AML-193 (cell line): ENCODE measurements around the gene TRIM46.

Experiments
- DNase-seq, 2 experiments: peaks; one replicate each; lab custom pipeline; 2025; lab: John Stamatoyannopoulos, UW

Gene TRIM46, protein sequence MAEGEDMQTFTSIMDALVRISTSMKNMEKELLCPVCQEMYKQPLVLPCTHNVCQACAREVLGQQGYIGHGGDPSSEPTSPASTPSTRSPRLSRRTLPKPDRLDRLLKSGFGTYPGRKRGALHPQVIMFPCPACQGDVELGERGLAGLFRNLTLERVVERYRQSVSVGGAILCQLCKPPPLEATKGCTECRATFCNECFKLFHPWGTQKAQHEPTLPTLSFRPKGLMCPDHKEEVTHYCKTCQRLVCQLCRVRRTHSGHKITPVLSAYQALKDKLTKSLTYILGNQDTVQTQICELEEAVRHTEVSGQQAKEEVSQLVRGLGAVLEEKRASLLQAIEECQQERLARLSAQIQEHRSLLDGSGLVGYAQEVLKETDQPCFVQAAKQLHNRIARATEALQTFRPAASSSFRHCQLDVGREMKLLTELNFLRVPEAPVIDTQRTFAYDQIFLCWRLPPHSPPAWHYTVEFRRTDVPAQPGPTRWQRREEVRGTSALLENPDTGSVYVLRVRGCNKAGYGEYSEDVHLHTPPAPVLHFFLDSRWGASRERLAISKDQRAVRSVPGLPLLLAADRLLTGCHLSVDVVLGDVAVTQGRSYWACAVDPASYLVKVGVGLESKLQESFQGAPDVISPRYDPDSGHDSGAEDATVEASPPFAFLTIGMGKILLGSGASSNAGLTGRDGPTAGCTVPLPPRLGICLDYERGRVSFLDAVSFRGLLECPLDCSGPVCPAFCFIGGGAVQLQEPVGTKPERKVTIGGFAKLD

DNA sequence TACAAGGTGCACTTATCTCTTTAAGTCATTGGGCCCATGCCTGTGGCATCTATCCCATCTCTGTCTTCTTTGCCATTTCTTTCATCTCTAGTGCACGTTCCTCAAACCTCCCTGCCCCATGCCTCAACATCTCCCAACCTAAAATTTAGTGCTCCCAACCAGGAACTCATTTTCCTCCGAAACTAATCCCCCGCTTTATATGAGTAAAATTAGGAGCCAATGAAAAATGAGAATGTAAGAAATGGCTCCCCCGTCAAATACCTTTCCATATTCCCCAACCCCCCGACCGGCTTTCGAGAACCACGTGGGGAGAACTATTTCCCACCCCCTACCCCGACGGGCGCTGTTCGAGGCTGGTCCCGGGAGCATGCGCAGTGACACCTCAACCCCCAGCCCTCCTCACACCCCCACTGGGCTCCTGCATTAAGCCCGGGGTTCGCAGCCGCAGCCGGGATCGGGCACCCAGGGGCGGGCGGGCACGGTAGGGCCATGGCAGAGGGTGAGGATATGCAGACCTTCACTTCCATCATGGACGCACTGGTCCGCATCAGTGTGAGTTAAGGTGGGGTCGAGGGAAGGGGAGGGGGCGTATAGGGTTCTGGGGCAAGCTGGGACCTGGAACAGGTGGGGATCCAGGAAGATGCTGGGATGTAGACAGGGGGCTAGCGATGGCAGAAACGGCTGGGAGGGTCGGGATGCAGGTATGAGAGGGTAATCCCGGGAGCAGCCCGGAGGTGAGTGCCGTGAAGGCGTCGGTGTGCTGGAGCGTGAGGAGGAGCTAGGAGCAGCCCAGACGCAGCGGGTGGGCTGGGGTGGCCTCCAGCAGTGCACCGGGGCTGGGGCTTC is at the start of gene TRIM46:
Gene TRIM46, plus strand, starts transcription at position 372 of the 846 bp plus-strand sequence. Its CDS starts 118 bp downstream, at position 490.
- no peak for DNase-seq

DNA sequence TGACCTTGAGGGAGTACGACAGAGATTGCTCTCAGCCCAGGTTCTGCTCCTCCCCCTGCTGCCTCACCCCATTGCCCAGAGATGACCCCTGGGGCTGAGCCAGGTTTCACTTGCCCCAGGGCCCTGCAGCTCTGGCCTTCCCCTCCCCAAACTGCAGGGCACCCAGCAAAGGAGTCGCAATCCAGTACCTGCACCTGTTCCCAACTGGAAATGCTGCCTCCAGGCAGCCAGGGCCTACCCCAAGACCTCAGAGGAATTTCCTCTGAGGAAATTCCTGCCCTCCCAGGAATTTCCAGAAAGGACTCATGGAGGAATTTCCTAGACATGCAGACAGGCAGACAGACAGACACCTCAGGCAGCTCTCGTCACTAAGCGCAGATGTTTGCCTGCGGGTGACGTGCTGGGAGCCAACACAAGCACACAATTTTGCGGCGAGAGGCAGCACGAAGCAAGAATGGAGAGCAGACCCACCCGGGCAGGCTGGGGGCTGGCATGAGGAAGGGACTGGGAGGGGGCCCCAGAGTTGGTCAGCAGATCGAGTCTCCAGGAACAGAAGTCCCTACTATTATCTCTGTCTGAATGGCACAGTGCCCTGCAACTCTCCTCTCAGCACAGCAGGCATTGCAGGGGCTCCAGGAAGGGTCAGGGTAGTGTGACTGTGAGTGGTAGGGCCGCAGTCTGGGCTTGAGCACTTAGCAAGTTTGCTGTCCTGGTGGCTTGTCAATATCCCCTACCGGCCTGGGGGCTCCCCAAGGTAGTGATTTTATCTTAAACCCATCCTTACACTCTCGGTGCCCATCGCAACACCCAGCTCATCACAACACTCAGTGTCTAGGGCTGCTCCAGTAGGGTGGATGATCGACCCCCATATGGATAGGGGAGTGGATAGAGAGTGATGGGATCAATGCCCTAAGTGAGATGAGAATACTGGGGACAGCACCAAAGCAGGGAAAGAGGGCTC is 48.9 kb upstream of the TRIM46 start:
- DNase-seq, result no peak

DNA sequence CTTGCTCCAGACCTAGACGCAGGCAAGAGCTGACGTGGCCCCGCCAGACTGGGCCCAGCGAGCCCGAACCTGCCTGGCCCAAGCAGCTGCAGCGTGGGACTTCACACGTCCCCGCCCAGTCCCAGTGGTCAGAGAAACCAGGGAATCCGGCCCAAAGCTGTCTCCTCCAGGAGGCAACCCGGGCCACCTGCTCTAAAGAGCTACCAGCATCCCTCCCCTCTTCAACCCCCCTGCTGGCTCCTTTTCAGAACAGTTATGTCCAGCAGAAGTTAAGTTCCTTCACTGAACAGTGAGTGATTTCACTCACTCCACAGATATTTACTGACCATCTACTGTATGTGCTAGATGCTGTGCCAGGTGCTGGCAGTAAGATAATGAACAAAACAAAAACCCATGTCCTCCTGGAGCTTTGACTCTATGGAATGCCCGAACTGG is 48.1 kb upstream of the TRIM46 start:
- DNase-seq, result no peak

DNA sequence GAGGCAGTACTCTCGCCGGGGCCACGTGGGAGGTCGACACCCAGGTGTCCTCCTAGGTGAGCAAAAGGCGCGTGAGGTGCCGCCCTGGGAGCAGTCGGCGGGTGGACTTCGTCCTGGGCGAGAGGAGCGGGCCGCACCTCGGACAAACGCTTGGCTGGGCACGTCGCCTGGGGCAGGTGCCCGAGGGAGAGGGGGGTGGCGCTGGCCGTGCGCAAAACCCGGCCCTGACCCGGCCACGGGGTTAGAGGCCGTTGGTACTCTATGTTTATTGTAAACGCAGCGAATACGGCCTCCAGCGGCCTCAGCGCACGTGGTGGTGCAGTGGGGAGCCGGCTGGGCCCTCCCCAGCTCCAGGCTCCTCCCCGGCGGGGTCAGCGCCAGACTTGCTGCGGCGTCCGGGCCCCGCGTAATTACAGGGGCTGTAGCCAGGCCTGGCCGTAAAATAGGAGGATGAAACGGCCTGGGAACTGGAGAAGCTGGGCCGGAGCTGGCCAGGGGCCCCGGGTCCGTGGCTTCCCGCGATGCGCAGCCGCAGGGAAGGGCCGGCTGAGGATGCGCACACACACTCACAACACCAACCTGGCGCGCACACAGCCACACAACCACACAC is 47.6 kb upstream of the TRIM46 start:
- no peak for DNase-seq

DNA sequence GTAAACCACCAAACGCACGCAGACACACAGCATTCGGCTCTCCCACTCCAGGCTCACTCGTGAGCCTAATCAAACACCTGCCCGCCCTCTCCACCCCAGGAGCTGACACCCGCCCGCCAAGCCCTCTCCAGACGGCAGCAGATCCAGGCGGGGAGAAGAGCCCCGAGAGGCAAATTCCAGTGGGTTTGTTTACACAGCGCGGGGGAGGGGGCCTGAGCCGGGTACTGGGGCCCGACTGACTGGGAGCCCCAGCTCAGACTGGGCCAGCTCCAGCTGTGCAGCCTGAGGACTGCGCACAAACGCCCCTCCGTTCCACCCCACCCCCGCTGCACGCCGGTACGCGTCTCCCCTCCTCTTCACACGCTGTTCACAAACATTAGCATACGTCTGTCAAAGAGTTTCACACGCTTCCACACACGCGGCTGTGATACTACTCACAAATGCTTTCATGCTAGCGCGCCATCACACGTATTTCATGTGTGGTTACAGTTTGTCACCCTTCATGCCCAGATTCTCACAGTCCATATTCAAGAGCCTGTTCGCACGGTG is 47.0 kb upstream of the TRIM46 start:
- no peak for DNase-seq

DNA sequence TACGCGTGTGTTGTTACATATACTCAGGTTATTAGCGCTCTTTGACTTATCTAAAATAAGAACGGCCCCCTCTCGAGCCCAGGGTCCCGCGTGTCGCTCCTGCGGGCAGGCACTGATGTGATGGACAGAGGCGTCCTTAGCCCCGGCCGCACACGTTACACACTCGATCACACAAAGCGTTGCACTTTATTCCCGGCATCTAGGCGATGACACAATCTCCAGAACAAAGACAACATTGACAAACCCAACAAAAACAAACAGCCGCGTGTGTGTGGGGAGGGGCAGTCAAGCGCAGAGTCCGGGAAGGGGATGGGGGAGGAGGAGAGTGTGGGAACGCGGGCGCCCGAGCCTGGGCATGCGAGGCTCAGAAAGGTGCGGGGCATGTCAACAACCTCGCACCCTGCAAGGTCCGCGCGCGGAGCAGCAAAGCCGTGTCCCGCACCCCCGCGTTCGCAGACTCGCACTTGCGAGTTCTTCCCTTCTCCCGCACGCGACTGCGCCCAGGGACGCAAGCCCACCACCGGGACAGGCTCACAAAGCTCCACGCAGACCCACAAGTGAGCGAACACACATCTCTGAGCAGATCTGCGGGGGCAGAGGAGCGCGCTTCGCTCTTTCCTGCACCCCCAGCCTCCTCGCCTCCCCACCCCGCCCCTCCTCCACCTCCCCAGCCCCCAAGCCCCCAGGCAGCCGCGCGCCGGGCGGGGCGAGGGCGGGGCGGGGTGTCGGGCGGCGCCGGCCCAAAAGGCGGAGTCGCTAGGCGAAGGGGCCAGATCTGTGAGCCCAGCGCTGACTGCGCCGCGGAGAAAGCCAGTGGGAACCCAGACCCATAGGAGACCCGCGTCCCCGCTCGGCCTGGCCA is 46.3 kb upstream of the TRIM46 start, which contains the start of gene EFNA1:
Gene EFNA1, plus strand, starts transcription at position 772 of the 862 bp plus-strand sequence. CDS start 102 bp downstream, outside the sequence.
- DNase-seq, result no peak

DNA sequence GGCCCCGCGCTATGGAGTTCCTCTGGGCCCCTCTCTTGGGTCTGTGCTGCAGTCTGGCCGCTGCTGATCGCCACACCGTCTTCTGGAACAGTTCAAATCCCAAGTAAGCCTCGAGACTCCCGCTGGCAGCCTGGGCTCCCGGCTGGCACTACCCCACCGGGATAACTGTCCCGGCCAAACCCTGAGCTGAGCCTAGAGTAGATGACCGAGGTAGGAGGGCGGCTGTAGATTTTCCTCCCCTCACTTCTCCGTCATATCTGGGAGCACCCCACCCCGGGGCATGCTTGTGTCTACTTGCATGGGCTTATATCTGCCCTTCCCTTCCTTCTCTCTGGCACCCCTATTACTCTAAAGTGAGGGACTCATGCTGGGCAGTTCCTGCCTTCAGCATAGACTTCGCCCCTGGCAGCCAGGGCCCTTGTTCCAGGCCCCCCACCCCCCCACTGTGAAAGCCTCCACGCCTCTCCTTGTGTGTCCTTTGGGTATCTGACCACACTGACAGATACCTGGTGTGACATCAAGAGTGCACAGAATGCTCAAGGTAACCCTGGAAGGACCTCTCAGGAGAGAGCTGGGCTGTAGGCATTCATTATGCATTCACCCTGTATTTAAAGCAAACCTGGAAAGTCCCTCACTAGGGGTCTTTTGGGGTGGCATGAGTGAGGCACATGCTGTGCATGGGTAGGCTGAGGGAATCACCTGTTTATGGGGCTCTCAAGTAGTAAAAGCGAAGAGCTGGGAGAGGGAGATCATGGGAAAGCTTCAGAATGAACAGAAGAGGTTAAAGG is 45.5 kb upstream of the TRIM46 start:
- no peak for DNase-seq

DNA sequence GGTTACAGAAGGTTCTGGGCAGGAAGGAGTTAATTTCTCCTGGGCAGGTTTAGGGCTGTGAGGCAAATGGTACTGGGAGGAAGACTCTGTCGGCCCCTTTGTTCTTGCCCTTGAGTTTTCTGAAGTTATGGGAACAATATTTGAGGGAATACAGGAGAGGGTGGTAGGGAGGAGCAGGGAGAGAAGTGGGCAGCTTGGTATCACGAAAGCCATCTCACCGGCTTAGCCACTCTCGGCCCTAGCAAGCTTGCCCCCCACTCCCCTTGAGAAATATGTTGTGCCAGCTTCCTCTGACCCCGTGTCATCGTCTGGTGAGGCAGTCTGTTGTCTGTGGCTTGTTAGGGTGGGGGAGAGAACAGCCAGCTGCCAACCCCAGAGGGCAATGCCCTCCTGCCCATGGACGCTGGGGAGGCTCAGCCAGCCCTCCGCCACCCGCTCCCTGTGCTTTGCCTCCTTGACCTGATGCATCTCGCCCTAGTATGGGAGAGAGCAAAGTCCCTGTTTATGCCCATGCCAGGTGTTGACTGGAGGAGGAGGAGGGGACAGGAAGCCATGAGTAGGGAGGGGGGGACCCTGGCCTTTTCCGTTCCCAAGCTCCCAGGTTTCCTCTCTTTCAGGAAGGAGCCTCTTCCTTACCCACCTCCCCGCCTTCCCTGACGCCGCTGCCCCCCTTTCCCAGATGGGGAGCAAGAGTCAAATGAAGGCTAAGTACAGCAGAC is 44.7 kb upstream of the TRIM46 start:
- peak in 1 of 2 experiments; percentile 6 for DNase-seq

DNA sequence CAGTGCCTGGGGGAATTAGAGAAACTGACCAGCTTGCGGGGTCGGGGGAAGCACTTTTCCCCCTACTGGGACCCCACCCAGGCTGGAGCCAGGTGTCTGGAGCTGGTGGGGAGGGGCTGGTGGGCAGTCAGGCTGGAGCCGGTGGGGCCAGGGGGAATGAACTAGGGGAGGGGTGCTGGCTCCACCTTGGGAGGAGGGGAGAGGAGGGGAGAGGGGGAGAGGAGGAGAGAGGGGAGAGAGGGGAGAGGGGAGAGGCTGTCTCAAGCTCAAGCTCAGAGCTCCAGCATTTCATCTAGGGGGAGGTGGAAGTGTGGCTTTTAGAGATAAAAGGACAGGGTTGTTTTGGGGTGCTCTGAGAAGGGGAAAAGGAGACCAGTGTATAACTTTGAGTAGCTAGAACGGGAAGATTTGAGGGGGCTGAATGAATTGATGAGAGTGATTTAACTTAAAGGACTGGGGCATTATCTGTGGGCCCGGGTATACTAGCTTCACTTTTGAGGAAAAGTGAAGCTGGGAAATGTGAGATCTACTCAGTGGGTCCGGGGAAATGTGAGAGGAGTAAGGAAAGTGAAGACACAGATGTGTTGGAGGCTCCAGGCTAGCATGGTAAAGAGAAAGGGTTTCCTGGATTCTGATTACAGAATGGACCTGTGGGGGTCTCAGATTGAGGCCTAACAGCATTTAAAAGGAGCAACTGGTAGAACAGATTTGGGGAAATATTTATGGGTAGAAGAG is 43.2 kb upstream of the TRIM46 start:
- no peak for DNase-seq

DNA sequence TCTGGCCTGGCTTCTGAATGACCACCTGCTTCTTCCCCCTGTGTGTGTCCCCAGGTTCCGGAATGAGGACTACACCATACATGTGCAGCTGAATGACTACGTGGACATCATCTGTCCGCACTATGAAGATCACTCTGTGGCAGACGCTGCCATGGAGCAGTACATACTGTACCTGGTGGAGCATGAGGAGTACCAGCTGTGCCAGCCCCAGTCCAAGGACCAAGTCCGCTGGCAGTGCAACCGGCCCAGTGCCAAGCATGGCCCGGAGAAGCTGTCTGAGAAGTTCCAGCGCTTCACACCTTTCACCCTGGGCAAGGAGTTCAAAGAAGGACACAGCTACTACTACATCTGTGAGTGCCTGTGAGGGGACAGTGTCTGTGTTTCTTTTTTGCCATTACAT is 42.4 kb upstream of the TRIM46 start:
- no peak for DNase-seq

DNA sequence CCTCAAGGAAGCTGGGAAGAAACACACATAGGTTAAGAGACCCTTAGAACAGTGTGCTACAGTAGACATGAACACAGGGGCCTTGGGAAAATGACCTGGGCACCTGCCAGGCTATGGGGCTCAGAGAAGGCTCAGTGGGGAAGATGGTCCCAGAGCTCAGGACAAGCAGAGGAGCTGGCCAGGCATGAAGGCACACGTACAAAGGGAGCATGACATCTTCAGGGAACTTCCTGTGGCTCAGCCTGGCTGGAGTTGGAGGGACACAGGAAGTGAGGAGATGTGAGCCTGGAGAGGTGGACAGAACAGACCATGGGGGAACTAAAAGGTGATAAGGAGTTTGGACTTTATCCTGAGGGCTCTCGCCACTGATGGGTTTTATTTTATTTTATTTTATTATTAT is 41.8 kb upstream of the TRIM46 start:
- DNase-seq, result no peak

DNA sequence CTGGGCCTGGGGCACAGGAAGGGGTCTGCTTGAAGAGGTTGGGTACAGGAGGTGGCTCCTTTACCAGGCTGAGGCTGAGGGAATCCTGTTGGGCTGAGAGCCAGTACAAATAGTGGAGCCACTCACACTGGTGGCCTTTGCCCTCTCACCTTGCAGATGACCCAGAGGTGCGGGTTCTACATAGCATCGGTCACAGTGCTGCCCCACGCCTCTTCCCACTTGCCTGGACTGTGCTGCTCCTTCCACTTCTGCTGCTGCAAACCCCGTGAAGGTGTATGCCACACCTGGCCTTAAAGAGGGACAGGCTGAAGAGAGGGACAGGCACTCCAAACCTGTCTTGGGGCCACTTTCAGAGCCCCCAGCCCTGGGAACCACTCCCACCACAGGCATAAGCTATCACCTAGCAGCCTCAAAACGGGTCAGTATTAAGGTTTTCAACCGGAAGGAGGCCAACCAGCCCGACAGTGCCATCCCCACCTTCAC is 39.8 kb upstream of the TRIM46 start:
- no peak for DNase-seq

DNA sequence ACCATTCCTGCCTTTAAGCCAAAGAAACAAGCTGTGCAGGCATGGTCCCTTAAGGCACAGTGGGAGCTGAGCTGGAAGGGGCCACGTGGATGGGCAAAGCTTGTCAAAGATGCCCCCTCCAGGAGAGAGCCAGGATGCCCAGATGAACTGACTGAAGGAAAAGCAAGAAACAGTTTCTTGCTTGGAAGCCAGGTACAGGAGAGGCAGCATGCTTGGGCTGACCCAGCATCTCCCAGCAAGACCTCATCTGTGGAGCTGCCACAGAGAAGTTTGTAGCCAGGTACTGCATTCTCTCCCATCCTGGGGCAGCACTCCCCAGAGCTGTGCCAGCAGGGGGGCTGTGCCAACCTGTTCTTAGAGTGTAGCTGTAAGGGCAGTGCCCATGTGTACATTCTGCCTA is 39.3 kb upstream of the TRIM46 start:
- no peak for DNase-seq

DNA sequence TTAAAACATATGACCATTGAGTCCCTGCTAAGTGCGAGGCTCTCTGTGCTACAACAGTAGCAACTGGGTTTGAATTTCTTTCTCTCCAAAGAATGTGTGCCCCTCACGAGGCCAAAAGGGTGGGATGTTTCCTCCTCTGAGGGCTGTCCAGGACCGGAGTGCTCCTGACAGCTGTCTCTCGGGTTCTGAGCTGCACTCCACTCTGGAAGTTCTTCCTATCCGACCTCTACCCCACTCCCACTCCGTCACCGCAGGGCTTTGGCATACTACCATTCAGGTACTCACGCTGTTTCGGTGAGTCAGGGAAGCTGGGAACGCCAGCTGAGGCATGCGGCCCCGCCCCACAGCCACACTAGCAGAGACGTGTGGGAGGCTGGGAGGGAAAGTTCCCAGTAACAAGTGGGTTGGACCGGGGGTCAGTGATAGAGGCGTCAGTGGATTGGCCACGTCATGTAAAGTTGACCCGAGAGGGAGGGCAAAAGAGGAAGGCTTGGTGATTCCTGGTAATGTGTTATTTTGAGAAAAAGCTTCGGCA is 38.7 kb upstream of the TRIM46 start:
- DNase-seq, result peak; percentile 55 to 58

DNA sequence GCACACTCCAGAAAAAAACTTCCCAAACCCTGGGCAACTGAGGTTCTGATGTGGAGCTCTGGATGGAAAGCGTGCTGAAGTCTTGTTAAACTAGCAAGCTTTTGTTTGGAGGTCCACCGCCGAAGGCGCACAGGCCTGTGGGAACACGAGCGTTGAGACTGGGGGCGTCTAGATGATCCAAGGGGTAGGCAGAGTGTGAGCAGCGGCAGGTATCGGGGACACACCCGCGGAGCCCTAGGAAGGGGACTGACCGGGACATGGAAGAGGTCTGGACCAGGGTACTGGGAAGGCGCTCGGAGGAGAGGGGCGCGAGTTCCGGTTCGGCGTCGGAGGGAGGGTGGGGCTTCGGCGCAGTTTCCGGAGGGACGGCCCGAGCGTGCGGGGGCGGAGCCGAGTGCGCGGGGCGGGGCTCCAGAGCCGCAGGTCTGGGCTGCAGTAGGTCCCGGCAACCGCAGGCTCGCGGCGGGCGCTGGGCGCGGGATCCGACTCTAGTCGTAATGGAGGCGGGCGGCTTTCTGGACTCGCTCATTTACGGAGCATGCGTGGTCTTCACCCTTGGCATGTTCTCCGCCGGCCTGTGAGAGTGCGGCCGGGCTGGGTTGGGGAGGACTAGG is 38.1 kb upstream of the TRIM46 start, which contains the start of gene SLC50A1:
Gene SLC50A1, plus strand, starts transcription at position 438 of the 614 bp plus-strand sequence. Its CDS starts 60 bp downstream, at position 498.
- DNase-seq, result peak; percentile 81

DNA sequence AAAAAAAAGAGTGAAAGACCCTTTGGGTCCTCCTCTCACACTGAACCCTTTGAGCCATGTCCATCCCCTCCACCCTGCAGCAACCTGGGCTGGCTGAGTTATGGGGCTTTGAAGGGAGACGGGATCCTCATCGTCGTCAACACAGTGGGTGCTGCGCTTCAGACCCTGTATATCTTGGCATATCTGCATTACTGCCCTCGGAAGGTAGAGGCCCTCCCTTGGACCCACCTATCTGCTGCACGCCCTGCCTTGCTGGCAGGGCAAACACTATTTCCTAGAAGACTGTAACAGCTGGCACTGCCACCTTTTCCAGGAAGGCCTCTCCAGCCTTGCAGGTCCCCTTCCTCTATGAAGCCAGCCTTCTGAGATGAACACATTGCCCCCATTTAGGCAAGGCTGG is 36.9 kb upstream of the TRIM46 start:
- no peak for DNase-seq
